Loucy (cell line): ENCODE measurements around the gene AJM1.

ENCODE experiments used
- CTCF ChIP-seq: fragments of 200-600 bp; sonication (generic); conservative IDR thresholded peaks from 2 replicates; pipeline ENCODE4 v1.5.1; 2014; ENCODE audit warnings: mild to moderate bottlenecking, antibody characterized with exemption, low read length
- EZH2phosphoT487 ChIP-seq: fragments of 200-600 bp; IDR thresholded peaks from 2 replicates; pipeline ENCODE4 v1.6.1; 2018; ENCODE audit warnings: antibody characterized with exemption, mild to moderate bottlenecking, moderate library complexity, borderline replicate concordance

DNA sequence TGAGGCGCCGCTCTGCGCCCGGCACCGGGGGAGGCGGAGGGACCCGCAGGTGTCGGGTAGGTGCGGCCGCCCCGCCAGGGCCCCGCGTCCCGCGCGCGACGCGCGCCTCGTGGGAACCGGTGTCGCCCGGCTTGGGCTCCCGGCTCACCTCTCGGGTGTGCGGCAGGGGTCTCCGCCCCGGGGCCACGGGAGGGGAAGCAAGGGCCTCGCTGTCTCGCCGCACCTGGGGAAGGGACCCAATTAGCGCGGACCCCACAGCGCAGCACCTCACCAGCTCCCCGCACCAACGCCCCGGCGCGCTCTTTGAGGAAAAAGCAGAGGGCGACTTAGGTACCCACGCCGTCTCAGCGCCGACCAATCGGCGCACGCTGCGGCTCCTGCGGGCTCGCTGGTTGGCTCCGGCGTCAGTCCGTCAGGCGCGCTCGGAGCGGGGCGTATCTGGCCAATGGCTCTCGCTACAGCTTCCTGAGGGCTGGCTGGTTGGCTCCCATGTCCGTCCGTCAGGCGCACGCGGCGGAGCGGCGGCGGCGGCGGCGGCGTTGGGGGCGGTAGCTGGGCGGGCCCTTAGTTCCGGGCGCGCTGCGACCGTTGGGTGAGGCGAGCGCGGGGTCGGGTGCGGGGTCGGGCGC, 43.8 kb downstream of the AJM1 start, which contains the start of gene TRAF2:
- TF ChIP-seq CTCF, result no peak
- no peak for TF ChIP-seq EZH2phosphoT487
